ENCODE results near the gene ABCE1. TPM values are rescaled to one million over a fixed set of nuclear protein-coding genes. Genes with fewer than 3 reads are reported as not detected.

Gene ABCE1
- total RNA-seq, 1 experiment from 2014 or later, result 114 TPM

- H3K4me3 Mint-ChIP-seq, result no peak overlapping the region
- ATAC-seq, result no peak
- no peaks in the 10 kb centered on the region for H3K27me3 Mint-ChIP-seq (ENCODE audit: low read depth)
- no peak for TF ChIP-seq ZNF671 (CRISPR knock-in tag; IDR thresholded peaks at IDR 0.05)
- no peak for TF ChIP-seq NR1H2 (CRISPR knock-in tag; IDR thresholded peaks at IDR 0.05)
- TF ChIP-seq HMGA2 (CRISPR knock-in tag; IDR thresholded peaks at IDR 0.05), result no peak
- TF ChIP-seq FOXP4 (CRISPR knock-in tag; IDR thresholded peaks at IDR 0.05), result no peak
- no peak for TF ChIP-seq ZNF232 (CRISPR knock-in tag; IDR thresholded peaks at IDR 0.05)
- no peak for TF ChIP-seq IRF1 (CRISPR knock-in tag; IDR thresholded peaks at IDR 0.05)
- no peak for TF ChIP-seq MXD4 (CRISPR knock-in tag; IDR thresholded peaks at IDR 0.05; ENCODE audit: borderline replicate concordance)
- TF ChIP-seq CREB1 (CRISPR knock-in tag; IDR thresholded peaks at IDR 0.05), result no peak
- TF ChIP-seq, protein P1, sequence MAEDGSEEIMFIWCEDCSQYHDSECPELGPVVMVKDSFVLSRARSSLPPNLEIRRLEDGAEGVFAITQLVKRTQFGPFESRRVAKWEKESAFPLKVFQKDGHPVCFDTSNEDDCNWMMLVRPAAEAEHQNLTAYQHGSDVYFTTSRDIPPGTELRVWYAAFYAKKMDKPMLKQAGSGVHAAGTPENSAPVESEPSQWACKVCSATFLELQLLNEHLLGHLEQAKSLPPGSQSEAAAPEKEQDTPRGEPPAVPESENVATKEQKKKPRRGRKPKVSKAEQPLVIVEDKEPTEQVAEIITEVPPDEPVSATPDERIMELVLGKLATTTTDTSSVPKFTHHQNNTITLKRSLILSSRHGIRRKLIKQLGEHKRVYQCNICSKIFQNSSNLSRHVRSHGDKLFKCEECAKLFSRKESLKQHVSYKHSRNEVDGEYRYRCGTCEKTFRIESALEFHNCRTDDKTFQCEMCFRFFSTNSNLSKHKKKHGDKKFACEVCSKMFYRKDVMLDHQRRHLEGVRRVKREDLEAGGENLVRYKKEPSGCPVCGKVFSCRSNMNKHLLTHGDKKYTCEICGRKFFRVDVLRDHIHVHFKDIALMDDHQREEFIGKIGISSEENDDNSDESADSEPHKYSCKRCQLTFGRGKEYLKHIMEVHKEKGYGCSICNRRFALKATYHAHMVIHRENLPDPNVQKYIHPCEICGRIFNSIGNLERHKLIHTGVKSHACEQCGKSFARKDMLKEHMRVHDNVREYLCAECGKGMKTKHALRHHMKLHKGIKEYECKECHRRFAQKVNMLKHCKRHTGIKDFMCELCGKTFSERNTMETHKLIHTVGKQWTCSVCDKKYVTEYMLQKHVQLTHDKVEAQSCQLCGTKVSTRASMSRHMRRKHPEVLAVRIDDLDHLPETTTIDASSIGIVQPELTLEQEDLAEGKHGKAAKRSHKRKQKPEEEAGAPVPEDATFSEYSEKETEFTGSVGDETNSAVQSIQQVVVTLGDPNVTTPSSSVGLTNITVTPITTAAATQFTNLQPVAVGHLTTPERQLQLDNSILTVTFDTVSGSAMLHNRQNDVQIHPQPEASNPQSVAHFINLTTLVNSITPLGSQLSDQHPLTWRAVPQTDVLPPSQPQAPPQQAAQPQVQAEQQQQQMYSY (CRISPR knock-in tag; IDR thresholded peaks at IDR 0.05), result no peak
- TF ChIP-seq RORB (CRISPR knock-in tag; IDR thresholded peaks at IDR 0.05), result no peak
- no peak for TF ChIP-seq FOXP1 (CRISPR knock-in tag; IDR thresholded peaks at IDR 0.05; ENCODE audit: borderline replicate concordance)
- TF ChIP-seq ZNF281 (CRISPR knock-in tag; IDR thresholded peaks at IDR 0.05), result no peak
- TF ChIP-seq ZNF317 (CRISPR knock-in tag; IDR thresholded peaks at IDR 0.05; ENCODE audit: borderline replicate concordance, low read depth), result no peak
- TF ChIP-seq, protein P2, sequence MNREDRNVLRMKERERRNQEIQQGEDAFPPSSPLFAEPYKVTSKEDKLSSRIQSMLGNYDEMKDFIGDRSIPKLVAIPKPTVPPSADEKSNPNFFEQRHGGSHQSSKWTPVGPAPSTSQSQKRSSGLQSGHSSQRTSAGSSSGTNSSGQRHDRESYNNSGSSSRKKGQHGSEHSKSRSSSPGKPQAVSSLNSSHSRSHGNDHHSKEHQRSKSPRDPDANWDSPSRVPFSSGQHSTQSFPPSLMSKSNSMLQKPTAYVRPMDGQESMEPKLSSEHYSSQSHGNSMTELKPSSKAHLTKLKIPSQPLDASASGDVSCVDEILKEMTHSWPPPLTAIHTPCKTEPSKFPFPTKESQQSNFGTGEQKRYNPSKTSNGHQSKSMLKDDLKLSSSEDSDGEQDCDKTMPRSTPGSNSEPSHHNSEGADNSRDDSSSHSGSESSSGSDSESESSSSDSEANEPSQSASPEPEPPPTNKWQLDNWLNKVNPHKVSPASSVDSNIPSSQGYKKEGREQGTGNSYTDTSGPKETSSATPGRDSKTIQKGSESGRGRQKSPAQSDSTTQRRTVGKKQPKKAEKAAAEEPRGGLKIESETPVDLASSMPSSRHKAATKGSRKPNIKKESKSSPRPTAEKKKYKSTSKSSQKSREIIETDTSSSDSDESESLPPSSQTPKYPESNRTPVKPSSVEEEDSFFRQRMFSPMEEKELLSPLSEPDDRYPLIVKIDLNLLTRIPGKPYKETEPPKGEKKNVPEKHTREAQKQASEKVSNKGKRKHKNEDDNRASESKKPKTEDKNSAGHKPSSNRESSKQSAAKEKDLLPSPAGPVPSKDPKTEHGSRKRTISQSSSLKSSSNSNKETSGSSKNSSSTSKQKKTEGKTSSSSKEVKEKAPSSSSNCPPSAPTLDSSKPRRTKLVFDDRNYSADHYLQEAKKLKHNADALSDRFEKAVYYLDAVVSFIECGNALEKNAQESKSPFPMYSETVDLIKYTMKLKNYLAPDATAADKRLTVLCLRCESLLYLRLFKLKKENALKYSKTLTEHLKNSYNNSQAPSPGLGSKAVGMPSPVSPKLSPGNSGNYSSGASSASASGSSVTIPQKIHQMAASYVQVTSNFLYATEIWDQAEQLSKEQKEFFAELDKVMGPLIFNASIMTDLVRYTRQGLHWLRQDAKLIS (CRISPR knock-in tag; IDR thresholded peaks at IDR 0.05; ENCODE audit: borderline replicate concordance), result no peak
- no peak for TF ChIP-seq ZNF138 (CRISPR knock-in tag; conservative IDR thresholded peaks at IDR 0.05)
- no peak for TF ChIP-seq ARID4B (CRISPR knock-in tag; IDR thresholded peaks at IDR 0.05; ENCODE audit: borderline replicate concordance)
- no peak overlapping the region for H3K27ac Mint-ChIP-seq
- CTCF ChIA-PET, result no interaction called here
- H3K36me3 Mint-ChIP-seq, result peaks cover 28% of the 10 kb centered on the region
- POLR2A ChIA-PET, result no interaction called here
- no peak for DNase-seq (ENCODE audit: low spot score)
- peaks cover 8% of the 10 kb centered on the region for H3K4me1 Mint-ChIP-seq
- H3K9me3 Mint-ChIP-seq, result no peaks in the 10 kb centered on the region
Measured at GRCh38 chr4:145103496-145103895, 5.4 kb downstream of the ABCE1 start.

All from WTC11 (cell line).